HG03066 (cell line): ENCODE measurements around the gene MATN1.

Experiments used
- ATAC-seq: cut with Tn5 transposase; IDR thresholded peaks from one replicate; pipeline ENCODE4 v1.9.1; 2021; ENCODE audit warnings: low read depth; ENCODE audit not compliant: unreplicated experiment

The MATN1 gene

DNA sequence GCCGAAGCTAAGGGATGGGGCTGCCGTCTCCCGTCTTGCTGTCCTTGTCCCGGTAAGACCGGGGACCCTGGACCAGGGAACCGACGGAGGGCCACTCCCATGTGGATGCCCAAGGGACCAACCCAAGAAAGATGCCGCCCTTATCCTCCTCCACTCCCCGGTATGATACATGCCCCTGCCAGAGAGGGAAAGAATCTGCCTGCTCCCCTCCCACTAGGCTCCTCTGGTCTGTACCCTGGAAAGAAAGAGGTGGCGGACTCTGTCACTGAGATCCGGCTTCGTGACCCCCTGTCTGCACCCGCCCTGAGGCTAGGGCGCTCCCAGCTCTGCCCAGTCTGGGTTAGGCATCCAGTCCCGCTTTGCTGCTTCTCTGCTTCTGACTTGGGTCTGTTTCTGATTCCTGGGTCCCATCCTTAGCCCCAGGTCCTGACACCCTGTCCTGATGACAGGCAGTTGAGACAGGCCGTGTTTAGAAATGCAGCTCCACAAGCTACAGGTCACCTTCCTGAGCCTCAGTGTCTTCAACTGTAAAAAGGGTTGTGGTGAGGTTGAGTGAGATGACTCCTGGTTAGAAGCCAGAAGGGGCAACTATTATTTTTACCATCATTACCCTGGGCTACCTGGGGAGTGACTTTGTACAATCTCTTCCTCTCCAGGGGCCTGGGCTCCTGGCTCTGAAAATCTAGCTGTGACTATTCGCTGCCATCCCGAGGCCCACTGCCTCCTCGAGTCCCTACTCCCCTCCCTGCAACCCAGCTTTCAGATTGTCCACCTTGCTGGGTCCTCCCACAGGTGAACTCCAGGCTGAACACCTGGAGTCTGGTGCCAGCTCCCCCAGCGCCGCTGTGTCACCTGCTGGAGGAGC, 3.7 kb downstream of the MATN1 start:
- no peak for ATAC-seq

DNA sequence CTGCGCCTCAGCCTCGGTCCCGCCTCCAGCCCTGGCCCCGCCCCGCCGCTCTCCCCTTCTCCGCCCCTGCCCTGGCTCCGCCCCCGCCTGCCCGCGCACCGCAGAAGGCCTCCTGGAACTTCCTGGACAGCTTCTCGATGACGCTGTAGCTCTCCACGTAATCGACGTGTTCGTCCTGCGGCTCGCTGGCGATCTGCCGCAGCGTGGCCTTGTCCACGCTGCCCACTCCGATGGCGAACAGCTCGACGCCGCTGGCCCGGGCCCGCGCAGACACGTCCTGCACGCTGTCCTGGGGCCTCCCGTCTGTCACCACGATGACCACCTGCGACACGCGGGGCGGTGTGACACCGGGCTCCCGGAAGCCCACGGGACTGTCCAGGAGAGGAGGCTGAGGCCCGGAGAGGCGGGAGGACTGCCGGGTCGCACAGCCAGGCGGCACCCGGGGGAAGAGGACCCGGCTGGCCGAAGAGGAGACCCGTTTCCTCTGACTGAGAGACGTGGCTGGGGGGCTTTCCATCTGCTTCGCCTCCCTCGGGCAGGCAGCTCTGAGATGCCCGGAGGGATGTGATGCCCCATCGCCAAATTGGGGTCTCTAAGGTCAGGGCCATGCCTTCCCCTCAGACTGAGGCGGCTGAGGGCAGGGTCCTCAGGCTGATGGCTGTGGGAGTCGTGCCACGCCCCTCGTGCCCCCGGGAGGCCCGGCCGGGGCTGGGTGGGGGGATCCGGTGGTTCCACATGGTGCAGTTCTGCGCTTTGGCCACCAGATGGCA, 4.6 kb downstream of the MATN1 start:
- ATAC-seq: peak; percentile 50

DNA sequence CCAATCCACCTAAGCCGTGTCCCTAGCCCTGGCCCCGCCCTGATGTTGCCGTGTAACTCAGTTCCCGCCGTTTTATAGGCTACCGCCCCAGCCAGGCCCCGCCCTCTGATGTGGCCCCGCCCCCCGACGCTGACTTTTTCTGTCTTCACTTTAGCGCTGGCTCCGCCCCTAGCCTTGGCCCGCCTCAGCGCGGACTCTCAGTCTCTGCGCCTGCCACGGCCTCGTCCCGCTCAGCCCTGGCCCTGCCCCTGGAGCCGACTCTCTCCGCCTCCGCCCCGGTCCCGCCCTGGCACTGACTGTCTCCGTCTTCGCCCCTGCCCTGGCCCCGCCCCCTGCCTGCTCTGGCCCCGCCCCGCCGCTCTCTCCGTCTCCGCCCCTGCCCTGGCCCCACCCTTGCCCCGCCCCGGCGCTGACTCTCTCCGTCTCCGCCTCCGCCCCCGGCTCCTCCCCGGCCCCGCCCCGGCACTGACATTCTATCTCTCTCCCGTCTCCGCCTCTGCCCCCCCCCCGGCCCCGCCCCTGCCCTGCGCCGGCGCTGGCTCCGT, 5.2 kb downstream of the MATN1 start:
- ATAC-seq: peak; percentile 83

- ATAC-seq: no peak
Observed at GRCh38 chr1:30716646-30717045, 6.7 kb downstream of the MATN1 start.

GRCh38 chr1:30715886-30716285, 7.5 kb downstream of the MATN1 start:
- ATAC-seq: no peak

- ATAC-seq: no peak
Observed at GRCh38 chr1:30715216-30715615, 8.2 kb downstream of the MATN1 start.

GRCh38 chr1:30714536-30715090, 8.8 kb downstream of the MATN1 start:
- no peak for ATAC-seq

DNA sequence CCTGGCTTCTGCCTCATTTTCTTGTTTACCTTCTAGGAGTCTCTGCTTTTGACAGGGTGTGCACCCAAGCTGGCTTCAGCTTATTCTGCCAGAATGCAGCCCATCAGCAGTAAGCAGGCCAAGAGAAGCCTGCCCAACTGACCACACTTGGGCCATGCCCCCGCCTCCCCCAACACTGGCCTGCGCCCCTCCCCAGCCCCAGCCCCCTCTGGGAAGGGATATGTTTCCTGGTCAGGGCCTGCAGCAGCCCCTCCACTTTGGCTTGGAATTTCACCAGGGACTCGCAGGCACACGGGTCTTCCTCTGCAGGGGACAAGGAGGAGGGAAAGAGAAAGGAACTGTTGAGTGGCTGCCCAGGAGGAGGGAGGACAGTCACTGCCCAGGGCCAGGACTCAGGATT, 9.4 kb downstream of the MATN1 start:
- no peak for ATAC-seq

DNA sequence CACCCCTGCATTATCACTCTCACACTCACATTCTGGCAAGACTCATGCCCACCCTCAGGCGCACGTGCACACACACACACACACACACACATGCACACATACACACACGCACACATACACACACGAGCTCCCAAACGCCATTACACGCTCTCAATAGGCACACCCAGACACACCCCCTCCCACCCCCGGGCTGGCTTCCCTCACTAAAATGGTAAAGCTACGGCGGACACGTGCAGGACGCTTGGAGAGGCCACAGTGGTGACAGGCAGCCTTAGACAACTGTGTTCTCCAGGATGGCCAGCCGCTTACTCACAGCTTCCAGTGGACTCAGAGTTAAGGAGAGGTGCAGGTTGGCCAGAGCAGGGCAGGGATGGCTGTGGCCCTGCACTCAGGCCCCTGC, 10.1 kb downstream of the MATN1 start:
- ATAC-seq: no peak

DNA sequence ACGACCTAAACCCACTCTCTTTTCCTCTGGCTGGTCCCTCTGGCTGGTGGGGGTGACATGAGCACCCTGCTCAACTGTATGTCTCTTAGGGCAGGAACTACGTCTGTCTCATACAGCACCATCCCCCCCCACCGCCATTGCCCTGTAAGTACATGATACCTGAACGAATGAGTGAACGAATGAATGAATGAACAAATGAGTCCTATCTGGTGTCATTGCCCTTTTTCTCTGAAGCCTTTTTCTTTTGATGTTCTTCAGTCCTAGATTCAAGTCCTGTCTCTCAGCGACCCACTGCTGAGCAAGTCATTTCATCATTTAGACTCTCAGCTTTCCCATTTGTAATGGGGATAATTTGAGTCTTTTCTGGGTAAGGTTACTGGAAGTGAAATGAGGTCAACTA, 10.8 kb downstream of the MATN1 start:
- no peak for ATAC-seq

- ATAC-seq: no peak
Observed at GRCh38 chr1:30710407-30710806, 13.0 kb downstream of the MATN1 start.

DNA sequence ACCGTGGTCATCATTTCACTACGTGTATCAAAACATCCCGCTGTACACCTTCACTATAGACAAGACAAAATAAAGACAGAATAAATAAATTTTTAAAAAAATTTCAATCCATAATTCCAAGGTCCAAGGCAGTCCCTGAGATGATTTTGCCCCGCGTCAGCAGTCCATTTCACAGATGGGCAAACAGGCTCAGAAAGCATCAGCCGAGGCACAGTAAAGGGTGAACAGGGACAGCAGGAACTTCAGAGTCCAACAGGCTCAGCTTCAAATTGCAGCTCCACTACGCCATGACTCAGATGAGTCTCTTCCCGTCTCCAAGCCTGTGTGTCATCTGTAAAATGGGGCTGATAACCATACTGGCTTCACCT, 15.0 kb downstream of the MATN1 start:
- no peak for ATAC-seq

DNA sequence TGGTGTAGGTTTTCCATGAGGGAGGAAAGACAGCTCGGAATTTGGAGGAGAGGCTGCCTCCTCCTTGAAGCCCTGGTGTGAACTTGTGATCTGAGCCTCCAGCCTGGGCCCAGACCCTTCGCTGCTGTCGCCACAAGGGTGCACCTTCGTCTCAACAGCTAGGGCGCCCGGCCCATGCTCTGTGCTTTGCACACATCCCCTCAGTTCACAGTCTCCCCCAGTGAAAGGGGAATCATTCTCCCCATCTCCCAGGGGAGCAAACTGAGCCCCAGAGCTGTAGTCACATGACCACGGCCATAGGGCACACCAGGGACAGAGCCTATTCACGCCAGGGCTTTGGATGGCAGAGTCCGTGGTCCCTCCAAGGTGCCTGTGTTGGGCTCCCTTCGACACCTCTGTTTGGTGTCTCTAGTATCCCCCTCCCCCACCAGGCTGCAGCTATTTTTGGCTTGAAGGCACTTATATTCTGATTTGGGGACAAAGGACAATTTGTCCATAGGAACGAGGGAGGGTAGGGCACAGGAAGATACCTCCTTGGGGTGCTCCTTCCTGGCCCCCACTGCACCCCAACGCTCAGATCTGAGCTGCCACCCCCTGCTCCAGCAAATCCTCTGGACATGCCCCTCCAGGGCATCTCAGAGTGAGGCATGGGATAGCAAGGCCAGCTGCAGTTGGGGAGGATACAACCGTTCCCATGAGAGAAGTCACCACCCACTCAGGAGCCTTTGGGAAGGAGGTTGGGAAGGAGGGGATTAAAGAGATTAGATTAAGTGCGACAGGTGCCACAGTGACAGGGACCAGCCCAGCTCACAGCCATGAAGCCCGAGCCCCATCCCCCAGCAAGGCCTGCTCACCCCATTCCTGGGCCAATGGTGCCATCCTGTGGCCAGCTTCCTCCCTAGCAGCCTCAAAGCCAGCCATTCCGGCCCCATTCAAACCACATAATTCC, 15.7 kb downstream of the MATN1 start:
- no peak for ATAC-seq

GRCh38 chr1:30706528-30706927, 16.9 kb downstream of the MATN1 start:
- no peak for ATAC-seq

- no peak for ATAC-seq
Observed at GRCh38 chr1:30705698-30706097, 17.7 kb downstream of the MATN1 start.

GRCh38 chr1:30704765-30705509, 18.4 kb downstream of the MATN1 start:
- no peak for ATAC-seq

DNA sequence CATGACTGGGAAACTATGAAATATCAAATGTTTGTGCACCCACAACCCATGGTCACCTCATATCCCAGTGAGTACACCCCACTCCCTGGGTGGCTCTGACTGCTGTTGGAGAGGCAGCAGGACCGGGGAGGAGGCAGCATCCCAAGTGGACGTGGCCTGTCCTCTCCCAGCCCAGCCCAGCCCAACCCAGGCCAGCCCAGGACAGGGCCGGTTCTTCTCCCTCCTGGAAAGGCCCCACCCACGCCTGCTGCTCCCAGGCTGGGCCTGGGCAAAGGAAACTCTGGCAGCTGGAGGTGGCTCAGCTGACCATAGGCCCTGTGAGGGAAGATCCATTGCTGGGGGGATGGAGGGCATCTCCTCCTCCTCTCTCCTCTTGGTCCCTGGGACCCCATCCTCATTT, 19.1 kb downstream of the MATN1 start:
- no peak for ATAC-seq

DNA sequence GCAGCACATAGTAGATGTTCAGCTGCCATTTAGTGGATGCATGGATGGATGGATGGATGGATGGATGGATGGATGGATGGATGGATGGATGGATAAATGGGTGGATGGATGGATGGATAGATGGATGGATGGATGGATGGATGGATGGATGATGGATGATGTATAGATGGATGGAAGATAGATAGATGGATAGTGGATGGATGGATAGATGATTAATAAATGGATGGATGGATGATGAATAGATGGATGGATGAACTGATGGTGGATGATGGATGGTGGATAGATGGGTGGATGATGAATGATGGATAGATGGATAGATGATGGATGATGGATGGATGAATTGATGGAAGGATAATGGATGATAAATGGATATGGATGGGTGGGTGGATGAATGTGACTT, 20.6 kb downstream of the MATN1 start:
- no peak for ATAC-seq

- ATAC-seq: no peak
Observed at GRCh38 chr1:30701258-30701633, 22.1 kb downstream of the MATN1 start.
